ENCODE data around the gene POGZ.

DNA sequence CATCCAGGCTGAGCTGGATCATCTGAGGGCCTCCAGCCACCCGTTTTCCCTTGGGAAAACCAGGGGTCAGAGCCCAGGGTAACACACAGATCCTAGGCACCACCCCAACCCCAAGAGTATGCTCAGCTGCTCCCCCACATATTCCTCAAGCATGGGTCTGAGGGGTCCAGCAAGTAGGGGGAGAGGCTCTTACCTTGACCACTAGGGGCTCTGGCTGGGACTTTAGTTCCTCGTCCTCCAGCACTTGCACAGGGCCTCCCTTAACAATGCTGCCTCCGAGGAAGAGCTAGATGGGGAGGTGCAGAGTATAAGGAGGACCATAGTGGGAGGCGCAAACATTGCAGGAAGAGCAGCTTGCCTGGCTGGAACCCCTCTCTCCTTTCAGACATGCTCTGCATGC is 94.3 kb downstream of the POGZ start:
- TF ChIP-seq, protein P1, sequence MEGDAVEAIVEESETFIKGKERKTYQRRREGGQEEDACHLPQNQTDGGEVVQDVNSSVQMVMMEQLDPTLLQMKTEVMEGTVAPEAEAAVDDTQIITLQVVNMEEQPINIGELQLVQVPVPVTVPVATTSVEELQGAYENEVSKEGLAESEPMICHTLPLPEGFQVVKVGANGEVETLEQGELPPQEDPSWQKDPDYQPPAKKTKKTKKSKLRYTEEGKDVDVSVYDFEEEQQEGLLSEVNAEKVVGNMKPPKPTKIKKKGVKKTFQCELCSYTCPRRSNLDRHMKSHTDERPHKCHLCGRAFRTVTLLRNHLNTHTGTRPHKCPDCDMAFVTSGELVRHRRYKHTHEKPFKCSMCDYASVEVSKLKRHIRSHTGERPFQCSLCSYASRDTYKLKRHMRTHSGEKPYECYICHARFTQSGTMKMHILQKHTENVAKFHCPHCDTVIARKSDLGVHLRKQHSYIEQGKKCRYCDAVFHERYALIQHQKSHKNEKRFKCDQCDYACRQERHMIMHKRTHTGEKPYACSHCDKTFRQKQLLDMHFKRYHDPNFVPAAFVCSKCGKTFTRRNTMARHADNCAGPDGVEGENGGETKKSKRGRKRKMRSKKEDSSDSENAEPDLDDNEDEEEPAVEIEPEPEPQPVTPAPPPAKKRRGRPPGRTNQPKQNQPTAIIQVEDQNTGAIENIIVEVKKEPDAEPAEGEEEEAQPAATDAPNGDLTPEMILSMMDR (IDR thresholded peaks at IDR 0.05) = no peak
- TF ChIP-seq POLR2AphosphoS5 (IDR thresholded peaks at IDR 0.05; ENCODE audit: low read depth, low read length) = no peak
- TF ChIP-seq, protein P2, sequence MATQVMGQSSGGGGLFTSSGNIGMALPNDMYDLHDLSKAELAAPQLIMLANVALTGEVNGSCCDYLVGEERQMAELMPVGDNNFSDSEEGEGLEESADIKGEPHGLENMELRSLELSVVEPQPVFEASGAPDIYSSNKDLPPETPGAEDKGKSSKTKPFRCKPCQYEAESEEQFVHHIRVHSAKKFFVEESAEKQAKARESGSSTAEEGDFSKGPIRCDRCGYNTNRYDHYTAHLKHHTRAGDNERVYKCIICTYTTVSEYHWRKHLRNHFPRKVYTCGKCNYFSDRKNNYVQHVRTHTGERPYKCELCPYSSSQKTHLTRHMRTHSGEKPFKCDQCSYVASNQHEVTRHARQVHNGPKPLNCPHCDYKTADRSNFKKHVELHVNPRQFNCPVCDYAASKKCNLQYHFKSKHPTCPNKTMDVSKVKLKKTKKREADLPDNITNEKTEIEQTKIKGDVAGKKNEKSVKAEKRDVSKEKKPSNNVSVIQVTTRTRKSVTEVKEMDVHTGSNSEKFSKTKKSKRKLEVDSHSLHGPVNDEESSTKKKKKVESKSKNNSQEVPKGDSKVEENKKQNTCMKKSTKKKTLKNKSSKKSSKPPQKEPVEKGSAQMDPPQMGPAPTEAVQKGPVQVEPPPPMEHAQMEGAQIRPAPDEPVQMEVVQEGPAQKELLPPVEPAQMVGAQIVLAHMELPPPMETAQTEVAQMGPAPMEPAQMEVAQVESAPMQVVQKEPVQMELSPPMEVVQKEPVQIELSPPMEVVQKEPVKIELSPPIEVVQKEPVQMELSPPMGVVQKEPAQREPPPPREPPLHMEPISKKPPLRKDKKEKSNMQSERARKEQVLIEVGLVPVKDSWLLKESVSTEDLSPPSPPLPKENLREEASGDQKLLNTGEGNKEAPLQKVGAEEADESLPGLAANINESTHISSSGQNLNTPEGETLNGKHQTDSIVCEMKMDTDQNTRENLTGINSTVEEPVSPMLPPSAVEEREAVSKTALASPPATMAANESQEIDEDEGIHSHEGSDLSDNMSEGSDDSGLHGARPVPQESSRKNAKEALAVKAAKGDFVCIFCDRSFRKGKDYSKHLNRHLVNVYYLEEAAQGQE (IDR thresholded peaks at IDR 0.05; ENCODE audit: insufficient read depth in 1 of 2, low read depth in 2 of 2, low read length in 1 of 2) = no peak
